GM12891 (cell line): Measurements from ENCODE around the gene FRMD3.

Experiments used
- PAX5 ChIP-seq: IDR thresholded peaks from 2 replicates; pipeline ENCODE4 v1.6.1; 2011; ENCODE audit warnings: low read length, moderate library complexity, mild to moderate bottlenecking; ENCODE audit not compliant: insufficient read depth, severe bottlenecking
- POLR2A ChIP-seq: IDR thresholded peaks from 2 replicates; pipeline ENCODE4 v1.6.1; 2011; ENCODE audit warnings: low read depth, low read length, control low read depth
- POLR2AphosphoS5 ChIP-seq: IDR thresholded peaks from 2 replicates; pipeline ENCODE4 v1.6.1; 2011; ENCODE audit warnings: low read depth, low read length, control low read depth
- POU2F2 ChIP-seq: IDR thresholded peaks from 2 replicates; pipeline ENCODE4 v1.6.1; 2011; ENCODE audit warnings: low read depth, mild to moderate bottlenecking, control low read depth, low read length, moderate library complexity
- TAF1 ChIP-seq: IDR thresholded peaks from 2 replicates; pipeline ENCODE4 v1.6.1; 2011; ENCODE audit warnings: low read depth, low read length, control low read depth

DNA sequence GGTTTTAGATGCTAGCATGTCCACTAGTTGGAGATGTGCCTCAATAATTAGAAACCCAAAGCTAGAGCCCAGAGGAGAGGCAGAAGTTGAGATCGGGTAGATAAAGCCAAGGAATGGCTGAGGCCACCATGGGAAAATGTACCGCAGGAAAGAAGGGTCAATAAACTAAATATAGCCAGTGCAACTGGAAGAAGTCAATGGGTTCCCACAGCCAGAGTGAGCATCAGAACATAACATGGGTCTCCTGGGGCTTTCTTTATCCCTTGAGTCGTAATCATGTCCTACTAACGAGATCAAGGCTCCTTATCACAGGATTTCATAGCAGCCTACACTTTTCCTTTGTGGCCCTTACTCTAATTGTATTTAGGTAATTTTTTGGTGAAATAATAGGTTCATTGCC is 61.7 kb downstream of the FRMD3 start:
- TF ChIP-seq POLR2A, result no peak
- TF ChIP-seq POLR2AphosphoS5, result no peak
- no peak for TF ChIP-seq TAF1
- TF ChIP-seq PAX5, result no peak
- TF ChIP-seq POU2F2, result no peak
